Sigmoid colon (tissue), 7 donors: Measurements from ENCODE around the gene SLC6A1. TPM values are rescaled to one million over a fixed set of nuclear protein-coding genes. Genes with fewer than 3 reads are reported as not detected.

Experiments used
- DNase-seq: peaks from one replicate; pipeline ENCODE4 v3.0.0-alpha.2; 2019
- H3K27ac ChIP-seq, 4 donors: fragments of 200-600 bp; sonication (generic); one replicate each; pipeline ENCODE4 v1.5.1; 2016 to 2019; ENCODE audit warnings: mild to moderate bottlenecking in 1 of 4
- H3K27me3 ChIP-seq, 3 donors: fragments of 200-600 bp; sonication (generic); one replicate each; pipeline ENCODE4 v1.5.1; 2019; ENCODE audit warnings: mild to moderate bottlenecking in 1 of 3
- H3K36me3 ChIP-seq, 4 donors: fragments of 200-600 bp; sonication (generic); one replicate each; pipeline ENCODE4 v1.5.1; 2016 to 2019
- H3K4me1 ChIP-seq, 4 donors: fragments of 200-600 bp; sonication (generic); one replicate each; pipeline ENCODE4 v1.5.1; 2017 to 2019
- H3K4me3 ChIP-seq, 4 donors: fragments of 200-600 bp; sonication (generic); one replicate each; pipeline ENCODE4 v1.5.1; 2017 to 2019; ENCODE audit warnings: mild to moderate bottlenecking in 2 of 4, moderate library complexity in 1 of 4
- H3K9me3 ChIP-seq, 4 donors: fragments of 200-600 bp in 3 of 4; sonication (generic) in 3 of 4; one replicate each; pipeline versions ENCODE4 v1.5.1 to v1.6.1; 2013 to 2019
- EP300 ChIP-seq, 4 donors: sonication (generic); formaldehyde crosslinking; IDR thresholded peaks; one replicate each; pipeline ENCODE4 v1.6.1; 2017; ENCODE audit warnings: antibody characterized with exemption in 4 of 4
- POLR2A ChIP-seq, 2 donors: fragments of 450-650 bp; IDR thresholded peaks; one replicate each; pipeline ENCODE4 v1.6.1; 2016; ENCODE audit warnings: antibody characterized with exemption in 2 of 2, mild to moderate bottlenecking in 2 of 2, moderate library complexity in 2 of 2
- POLR2AphosphoS5 ChIP-seq, 4 donors: sonication (generic); formaldehyde crosslinking; IDR thresholded peaks; one replicate each; pipeline ENCODE4 v1.6.1; 2017; ENCODE audit warnings: antibody characterized with exemption in 4 of 4
- WGBS, 2 donors: extraction: QIAGEN DNeasy Blood & Tissue Kit; methylation state at CpG; one replicate each; pipeline ENCODE4 v1.1.7; 2013; 5-methylcytosine and 5-hydroxymethylcytosine counted together
- intact Hi-C: fragments of 100-400 bp; cut with DNase I; formaldehyde crosslinking; loops from one replicate; pipeline ENCODE4 v1.15.1; 2023
- polyA plus RNA-seq, 3 donors: library from polyadenylated mRNA; stranded (reverse); fragments of 200-250 nt; gene quantifications; one replicate each; pipeline ENCODE4 v1.2.3, GENCODE V29; 2013
- total RNA-seq, 4 donors: library from RNA; depleted of rRNA; stranded (reverse); fragments of >200 nt; gene quantifications; one replicate each; pipeline ENCODE4 v1.1.0, GENCODE V29; 2016
- TF ChIP-seq, protein P1 (sequence below), 4 experiments: fragments of 450-650 bp in 3 of 4; fragments of 200-600 bp in 1 of 4; IDR thresholded peaks; one replicate each; pipeline ENCODE4 v1.5.1; 2016 to 2019; ENCODE audit warnings: antibody characterized with exemption in 4 of 4, mild to moderate bottlenecking in 3 of 4, moderate library complexity in 2 of 4
- donor health status: healthy with polysubstance abuse.
- donor health status: Bipolar disorder and iron deficiency.
- donor health status: healthy.

SLC6A1 gene
- total and polyA plus RNA-seq, 7 donors: under 0.01 to 1.4 (median 0.29) TPM; not detected in 1

- Histone ChIP-seq H3K36me3 (no peaks in the 10 kb centered on the region), H3K9me3 (no peaks in the 10 kb centered on the region), H3K27me3 (peaks cover 0 to 26% (median 0%) of the 10 kb centered on the region in 3 donors), H3K4me1 (no peaks in the 10 kb centered on the region), H3K27ac (no peak overlapping the region), H3K4me3 (no peak overlapping the region)
- intact Hi-C loops: no loop called here
- TF ChIP-seq POLR2A (IDR thresholded peaks at IDR 0.05) (no peak), EP300 (IDR thresholded peaks at IDR 0.05) (no peak), POLR2AphosphoS5 (IDR thresholded peaks at IDR 0.05) (no peak)
- TF ChIP-seq, protein P1, sequence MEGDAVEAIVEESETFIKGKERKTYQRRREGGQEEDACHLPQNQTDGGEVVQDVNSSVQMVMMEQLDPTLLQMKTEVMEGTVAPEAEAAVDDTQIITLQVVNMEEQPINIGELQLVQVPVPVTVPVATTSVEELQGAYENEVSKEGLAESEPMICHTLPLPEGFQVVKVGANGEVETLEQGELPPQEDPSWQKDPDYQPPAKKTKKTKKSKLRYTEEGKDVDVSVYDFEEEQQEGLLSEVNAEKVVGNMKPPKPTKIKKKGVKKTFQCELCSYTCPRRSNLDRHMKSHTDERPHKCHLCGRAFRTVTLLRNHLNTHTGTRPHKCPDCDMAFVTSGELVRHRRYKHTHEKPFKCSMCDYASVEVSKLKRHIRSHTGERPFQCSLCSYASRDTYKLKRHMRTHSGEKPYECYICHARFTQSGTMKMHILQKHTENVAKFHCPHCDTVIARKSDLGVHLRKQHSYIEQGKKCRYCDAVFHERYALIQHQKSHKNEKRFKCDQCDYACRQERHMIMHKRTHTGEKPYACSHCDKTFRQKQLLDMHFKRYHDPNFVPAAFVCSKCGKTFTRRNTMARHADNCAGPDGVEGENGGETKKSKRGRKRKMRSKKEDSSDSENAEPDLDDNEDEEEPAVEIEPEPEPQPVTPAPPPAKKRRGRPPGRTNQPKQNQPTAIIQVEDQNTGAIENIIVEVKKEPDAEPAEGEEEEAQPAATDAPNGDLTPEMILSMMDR (IDR thresholded peaks at IDR 0.05): no peak
- no peak for DNase-seq
- WGBS, 2 donors: 37 to 58% methylated on average over 11 of the region's 11 CpGs
These were observed 8.6 kb downstream of the SLC6A1 start for GRCh38 chr3:11001020-11001657.

GRCh38 chr3:11001658-11002021 is 9.1 kb downstream of the SLC6A1 start:
- peaks cover 0 to 25% (median 0%) of the 10 kb centered on the region in 3 donors for H3K27me3 ChIP-seq
- WGBS, 2 donors: 83 to 84% methylated on average over 3 of the region's 3 CpGs
- no peaks in the 10 kb centered on the region for H3K4me1 ChIP-seq
- no peak overlapping the region for H3K4me3 ChIP-seq
- no peak overlapping the region for H3K27ac ChIP-seq
- intact Hi-C loops: no loop called here
- TF ChIP-seq EP300 (IDR thresholded peaks at IDR 0.05) (no peak), POLR2A (IDR thresholded peaks at IDR 0.05) (no peak), POLR2AphosphoS5 (IDR thresholded peaks at IDR 0.05) (no peak)
- TF ChIP-seq, protein P1 (IDR thresholded peaks at IDR 0.05): no peak
- no peaks in the 10 kb centered on the region for H3K9me3 ChIP-seq
- no peak for DNase-seq
- no peaks in the 10 kb centered on the region for H3K36me3 ChIP-seq

GRCh38 chr3:11002371-11002807 is 9.8 kb downstream of the SLC6A1 start:
- 38 to 58% methylated on average over 5 of the region's 5 CpGs for WGBS, 2 donors
- Histone ChIP-seq H3K4me1 (no peaks in the 10 kb centered on the region), H3K4me3 (no peak overlapping the region), H3K27me3 (peaks cover 0 to 25% (median 0%) of the 10 kb centered on the region in 3 donors), H3K36me3 (no peaks in the 10 kb centered on the region), H3K27ac (no peak overlapping the region), H3K9me3 (no peaks in the 10 kb centered on the region)
- TF ChIP-seq EP300 (IDR thresholded peaks at IDR 0.05): no peak
- TF ChIP-seq, protein P1 (IDR thresholded peaks at IDR 0.05): no peak
- DNase-seq: no peak
- intact Hi-C loops: no loop called here

- no peaks in the 10 kb centered on the region for H3K9me3 ChIP-seq
- no peak for DNase-seq
- intact Hi-C loops: no loop called here
- TF ChIP-seq POLR2A (IDR thresholded peaks at IDR 0.05) (no peak), EP300 (IDR thresholded peaks at IDR 0.05) (no peak), POLR2AphosphoS5 (IDR thresholded peaks at IDR 0.05) (no peak)
- TF ChIP-seq, protein P1 (IDR thresholded peaks at IDR 0.05): no peak
- no peaks in the 10 kb centered on the region for H3K4me1 ChIP-seq
- WGBS, 2 donors: 78 to 79% methylated on average over 8 of the region's 8 CpGs
- no peak overlapping the region for H3K4me3 ChIP-seq
- H3K36me3 ChIP-seq: no peaks in the 10 kb centered on the region
- H3K27me3 ChIP-seq: peaks cover 0 to 22% (median 0%) of the 10 kb centered on the region in 3 donors
- no peak overlapping the region for H3K27ac ChIP-seq
These were observed 12.0 kb downstream of the SLC6A1 start for GRCh38 chr3:11004563-11004962.
